ENCODE results near the gene RAG1. TPM values are rescaled to one million over a fixed set of nuclear protein-coding genes. Genes with fewer than 3 reads are reported as not detected.

RAG1 gene
- total RNA-seq, 1 donor from 2014 or later, result 0.78 TPM

GRCh38 chr11:36609383-36609782 lies 41.6 kb downstream of the RAG1 start:
- ATAC-seq, result no peak
- Histone ChIP-seq H3K4me3 (no peak overlapping the region), H3K27ac (no peak overlapping the region), H3K4me1 (no peaks in the 10 kb centered on the region), H3K9me3 (no peaks in the 10 kb centered on the region), H3K27me3 (no peaks in the 10 kb centered on the region), H3K36me3 (no peaks in the 10 kb centered on the region)
- no peak for TF ChIP-seq CTCF (IDR thresholded peaks at IDR 0.05)
- intact Hi-C loops (cut with DNase I), result no loop called here
- no peak for DNase-seq

GRCh38 chr11:36615826-36616225 lies 48.0 kb downstream of the RAG1 start:
- H3K9me3 ChIP-seq, result no peaks in the 10 kb centered on the region
- peaks cover 6% of the 10 kb centered on the region for H3K4me1 ChIP-seq
- DNase-seq (no peak), ATAC-seq (no peak)
- no peaks in the 10 kb centered on the region for H3K36me3 ChIP-seq
- TF ChIP-seq CTCF (IDR thresholded peaks at IDR 0.05), result no peak
- H3K4me3 ChIP-seq, result no peak overlapping the region
- no peaks in the 10 kb centered on the region for H3K27me3 ChIP-seq
- H3K27ac ChIP-seq, result no peak overlapping the region
- intact Hi-C loops (cut with DNase I), result no loop called here

- Histone ChIP-seq H3K4me3 (no peak overlapping the region), H3K27ac (no peak overlapping the region), H3K27me3 (no peaks in the 10 kb centered on the region), H3K9me3 (no peaks in the 10 kb centered on the region), H3K4me1 (peaks cover 6% of the 10 kb centered on the region), H3K36me3 (no peaks in the 10 kb centered on the region)
- TF ChIP-seq CTCF (IDR thresholded peaks at IDR 0.05), result no peak
- ATAC-seq, result no peak
- intact Hi-C loops (cut with DNase I), result no loop called here
- DNase-seq, result no peak
These were observed 49.9 kb downstream of the RAG1 start for GRCh38 chr11:36617543-36618362.

GRCh38 chr11:36618363-36619047 lies 50.7 kb downstream of the RAG1 start:
- DNase-seq (no peak), ATAC-seq (no peak)
- Histone ChIP-seq H3K27ac (no peak overlapping the region), H3K27me3 (no peaks in the 10 kb centered on the region), H3K4me3 (no peak overlapping the region), H3K36me3 (no peaks in the 10 kb centered on the region), H3K9me3 (no peaks in the 10 kb centered on the region), H3K4me1 (peaks cover 6% of the 10 kb centered on the region)
- intact Hi-C loops (cut with DNase I), result no loop called here
- TF ChIP-seq CTCF (IDR thresholded peaks at IDR 0.05), result no peak

GRCh38 chr11:36619502-36619901 lies 51.7 kb downstream of the RAG1 start:
- Histone ChIP-seq H3K27ac (no peak overlapping the region), H3K4me1 (peaks cover 6% of the 10 kb centered on the region), H3K27me3 (no peaks in the 10 kb centered on the region), H3K4me3 (no peak overlapping the region), H3K9me3 (no peaks in the 10 kb centered on the region), H3K36me3 (no peaks in the 10 kb centered on the region)
- intact Hi-C loops (cut with DNase I), result no loop called here
- no peak for TF ChIP-seq CTCF (IDR thresholded peaks at IDR 0.05)
- ATAC-seq, result no peak
- DNase-seq, result no peak
